Measurements from ENCODE around the gene LDB1. TPM values are rescaled to one million over a fixed set of nuclear protein-coding genes. Genes with fewer than 3 reads are reported as not detected.
A peak's percentile ranks its signal among the peaks of the same experiment; 100 is the strongest.

The LDB1 gene
- polyA plus RNA-seq, 4 donors = 11.9 to 47.5 (median 16.8) TPM

DNA sequence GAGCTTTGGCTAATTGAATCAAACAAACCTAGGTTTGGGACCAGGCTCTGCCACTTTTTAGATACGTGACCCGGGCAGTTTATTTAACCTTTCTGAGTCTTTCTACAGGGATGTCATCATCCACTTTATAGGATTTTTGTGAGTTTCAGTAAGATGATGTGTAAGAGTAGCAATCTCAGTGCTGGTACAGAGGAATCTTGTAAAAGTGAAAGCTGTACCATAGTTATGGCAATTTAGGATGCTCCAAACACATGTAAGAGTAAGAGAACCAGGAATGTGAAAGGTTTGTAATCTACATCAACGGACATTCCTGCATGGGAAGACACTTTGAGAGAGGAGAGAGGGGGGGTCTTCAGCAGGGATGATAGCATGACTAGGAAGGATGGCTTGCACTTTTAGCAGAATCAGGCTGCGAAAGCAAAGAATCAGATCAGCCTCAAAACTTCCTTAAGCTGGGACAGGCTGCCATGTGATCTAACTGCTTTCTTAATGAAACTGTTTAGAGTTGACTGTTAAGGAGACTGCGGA is 33.0 kb upstream of the LDB1 start:
- FAIRE-seq = no peak

DNA sequence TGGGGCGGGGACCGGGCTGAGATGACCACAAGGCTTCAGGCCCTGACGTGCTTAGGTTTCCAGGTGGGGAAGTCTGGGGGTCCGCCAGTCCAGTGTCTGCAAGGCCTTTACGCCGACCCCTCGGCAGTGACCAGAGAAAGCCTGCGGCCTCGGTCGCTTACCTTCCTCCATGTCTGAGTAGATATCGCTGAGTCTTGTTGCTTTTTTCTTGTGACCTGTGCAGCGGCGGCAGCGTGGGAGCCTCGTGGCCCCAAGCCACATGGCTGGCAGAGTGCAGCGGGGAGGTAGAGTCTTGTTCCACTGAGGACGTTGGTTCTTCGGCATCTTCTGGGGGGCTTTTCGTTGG is 32.4 kb upstream of the LDB1 start:
- Histone ChIP-seq H3K36me3 (ENCODE audit: control insufficient read depth in 3 of 3, insufficient read depth in 2 of 3, low read depth in 1 of 3, low read length in 3 of 3) (peaks cover 9 to 47% (median 9%) of the 10 kb centered on the region in 3 donors), H3K9me3 (ENCODE audit: control insufficient read depth in 2 of 2, insufficient read depth in 1 of 2, low read depth in 1 of 2, low read length in 1 of 2) (no peaks in the 10 kb centered on the region), H3K4me3 (ENCODE audit: low read depth in 1 of 3, low read length in 3 of 3) (peak overlapping the region; percentile 81 to 94 (median 89)), H3K4me1 (ENCODE audit: control insufficient read depth in 3 of 3, insufficient read depth in 2 of 3, low read depth in 1 of 3, low read length in 2 of 3) (peaks cover 0 to 20% (median 2%) of the 10 kb centered on the region in 3 donors), H3K27me3 (ENCODE audit: control insufficient read depth in 3 of 3, insufficient read depth in 3 of 3, low read length in 3 of 3) (no peaks in the 10 kb centered on the region), H3K27ac (ENCODE audit: low read depth in 1 of 3, low read length in 2 of 3) (peak overlapping the region; percentile 74 to 97 (median 88))
- 0% methylated on average over 19 of the region's 19 CpGs for WGBS, 3 donors
- DNase-seq = no peak
- no peak for FAIRE-seq

More for the DNA sequence above, 33.0 kb upstream of the LDB1 start:
- Histone ChIP-seq H3K27me3 (ENCODE audit: control insufficient read depth in 3 of 3, insufficient read depth in 3 of 3, low read length in 3 of 3) (no peaks in the 10 kb centered on the region), H3K36me3 (ENCODE audit: control insufficient read depth in 3 of 3, insufficient read depth in 2 of 3, low read depth in 1 of 3, low read length in 3 of 3) (peaks cover 12 to 50% (median 14%) of the 10 kb centered on the region in 3 donors), H3K4me1 (ENCODE audit: control insufficient read depth in 3 of 3, insufficient read depth in 2 of 3, low read depth in 1 of 3, low read length in 2 of 3) (peaks cover 0 to 20% (median 2%) of the 10 kb centered on the region in 3 donors), H3K27ac (ENCODE audit: low read depth in 1 of 3, low read length in 2 of 3) (peak overlapping the region in 2 of 3 donors; percentile 88 to 97), H3K9me3 (ENCODE audit: control insufficient read depth in 2 of 2, insufficient read depth in 1 of 2, low read depth in 1 of 2, low read length in 1 of 2) (no peaks in the 10 kb centered on the region), H3K4me3 (ENCODE audit: low read depth in 1 of 3, low read length in 3 of 3) (peak overlapping the region; percentile 81 to 94 (median 89))
- 25% methylated on average over 5 of the region's 5 CpGs for WGBS, 3 donors
- DNase-seq = peak; percentile 6 to 22

DNA sequence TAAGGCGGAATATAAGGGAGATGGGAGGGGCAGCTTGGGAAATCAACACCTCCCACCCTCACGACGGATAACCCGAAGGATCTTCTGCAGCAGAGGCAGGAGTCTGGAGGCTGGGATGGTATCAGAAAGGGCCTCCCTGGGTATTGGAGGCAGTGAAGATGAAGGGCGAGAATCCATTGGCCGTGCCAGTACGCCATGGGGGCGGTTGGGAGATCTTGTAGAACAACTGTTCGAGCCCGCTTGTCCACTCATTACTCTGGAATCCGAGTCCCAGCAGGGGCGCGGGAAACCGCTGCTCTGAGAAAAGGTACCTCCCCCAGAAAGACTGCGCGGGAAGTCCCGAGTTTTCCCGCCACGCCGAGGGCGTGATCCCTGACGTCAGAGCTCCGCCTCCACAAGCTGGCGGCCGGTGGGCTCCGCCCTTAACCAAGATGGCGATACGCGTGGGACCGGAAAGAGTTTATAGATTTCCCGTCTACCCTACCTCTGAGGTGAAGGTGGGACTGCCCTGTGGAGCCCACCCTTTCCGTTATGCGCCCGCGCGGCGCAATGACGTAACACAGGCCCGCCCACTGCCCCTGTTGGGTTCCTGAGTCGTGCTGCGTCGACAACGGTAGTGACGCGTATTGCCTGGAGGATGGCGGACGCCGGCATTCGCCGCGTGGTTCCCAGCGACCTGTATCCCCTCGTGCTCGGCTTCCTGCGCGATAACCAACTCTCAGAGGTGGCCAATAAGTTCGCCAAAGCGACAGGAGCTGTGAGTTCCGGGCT is 31.8 kb upstream of the LDB1 start, which contains the start of gene NOLC1:
NOLC1 (plus strand) TSS at position 616 of the 771 bp plus-strand sequence; CDS start at position 638, 22 bp downstream.
- 3 to 4% (median 4%) methylated on average over 59 of the region's 59 CpGs for WGBS, 3 donors
- H3K4me3 ChIP-seq (ENCODE audit: low read depth in 1 of 3, low read length in 3 of 3) = peak within 1 kb of the TSS; percentile 81 to 94 (median 89)
- FAIRE-seq (no peak), DNase-seq (peak; percentile 98 to 100)
- peak within 1 kb of the TSS; percentile 85 to 97 (median 88) for H3K27ac ChIP-seq (ENCODE audit: low read depth in 1 of 3, low read length in 2 of 3)
- peaks cover 0 to 20% (median 2%) of the 10 kb centered on the region in 3 donors for H3K4me1 ChIP-seq (ENCODE audit: control insufficient read depth in 3 of 3, insufficient read depth in 2 of 3, low read depth in 1 of 3, low read length in 2 of 3)
- no peaks in the 10 kb centered on the region for H3K9me3 ChIP-seq (ENCODE audit: control insufficient read depth in 2 of 2, insufficient read depth in 1 of 2, low read depth in 1 of 2, low read length in 1 of 2)
- no peaks in the 10 kb centered on the region for H3K27me3 ChIP-seq (ENCODE audit: control insufficient read depth in 3 of 3, insufficient read depth in 3 of 3, low read length in 3 of 3)
- H3K36me3 ChIP-seq (ENCODE audit: control insufficient read depth in 3 of 3, insufficient read depth in 2 of 3, low read depth in 1 of 3, low read length in 3 of 3) = peaks cover 4 to 48% (median 11%) of the 10 kb centered on the region in 3 donors

GRCh38 chr10:102150970-102151773 is 31.0 kb upstream of the LDB1 start:
- H3K36me3 ChIP-seq (ENCODE audit: control insufficient read depth in 3 of 3, insufficient read depth in 2 of 3, low read depth in 1 of 3, low read length in 3 of 3) = peaks cover 2 to 51% (median 11%) of the 10 kb centered on the region in 3 donors
- DNase-seq (peak in 1 of 2 donors; percentile 64), FAIRE-seq (no peak)
- peak overlapping the region; percentile 85 to 97 (median 88) for H3K27ac ChIP-seq (ENCODE audit: low read depth in 1 of 3, low read length in 2 of 3)
- peak overlapping the region in 2 of 3 donors; percentile 45 to 94 for H3K4me3 ChIP-seq (ENCODE audit: low read depth in 1 of 3, low read length in 3 of 3)
- 21 to 64% (median 33%) methylated on average over 3 of the region's 3 CpGs for WGBS, 3 donors
- H3K4me1 ChIP-seq (ENCODE audit: control insufficient read depth in 3 of 3, insufficient read depth in 2 of 3, low read depth in 1 of 3, low read length in 2 of 3) = peaks cover 0 to 20% (median 2%) of the 10 kb centered on the region in 3 donors
- H3K27me3 ChIP-seq (ENCODE audit: control insufficient read depth in 3 of 3, insufficient read depth in 3 of 3, low read length in 3 of 3) = no peaks in the 10 kb centered on the region
- H3K9me3 ChIP-seq (ENCODE audit: control insufficient read depth in 2 of 2, insufficient read depth in 1 of 2, low read depth in 1 of 2, low read length in 1 of 2) = no peaks in the 10 kb centered on the region

DNA sequence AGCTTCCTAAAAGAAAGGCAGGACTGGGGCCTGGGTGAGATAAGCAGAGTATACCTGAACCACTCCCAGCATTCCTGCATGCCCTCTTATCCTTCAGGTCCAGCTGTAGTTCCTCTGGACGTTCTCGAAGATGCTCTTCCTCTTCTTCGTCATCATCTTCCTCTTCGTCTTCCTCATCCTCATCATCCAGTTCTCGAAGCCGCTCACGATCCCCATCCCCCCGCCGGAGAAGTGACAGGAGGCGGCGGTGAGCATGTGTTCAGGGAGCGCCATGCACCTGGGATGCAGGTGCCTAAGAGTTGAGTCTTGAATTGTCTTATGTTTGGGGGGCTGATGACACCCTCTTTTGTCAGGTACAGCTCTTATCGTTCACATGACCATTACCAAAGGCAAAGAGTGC is 28.1 kb upstream of the LDB1 start:
- H3K9me3 ChIP-seq (ENCODE audit: control insufficient read depth in 2 of 2, insufficient read depth in 1 of 2, low read depth in 1 of 2, low read length in 1 of 2) = no peaks in the 10 kb centered on the region
- H3K4me3 ChIP-seq (ENCODE audit: low read depth in 1 of 3, low read length in 3 of 3) = no peak overlapping the region
- no peaks in the 10 kb centered on the region for H3K27me3 ChIP-seq (ENCODE audit: control insufficient read depth in 3 of 3, insufficient read depth in 3 of 3, low read length in 3 of 3)
- DNase-seq = no peak
- 94 to 97% (median 95%) methylated on average over 13 of the region's 13 CpGs for WGBS, 3 donors
- H3K27ac ChIP-seq (ENCODE audit: low read depth in 1 of 3, low read length in 2 of 3) = no peak overlapping the region
- FAIRE-seq = no peak
- peaks cover 7 to 51% (median 14%) of the 10 kb centered on the region in 3 donors for H3K36me3 ChIP-seq (ENCODE audit: control insufficient read depth in 3 of 3, insufficient read depth in 2 of 3, low read depth in 1 of 3, low read length in 3 of 3)
- H3K4me1 ChIP-seq (ENCODE audit: control insufficient read depth in 3 of 3, insufficient read depth in 2 of 3, low read depth in 1 of 3, low read length in 2 of 3) = peaks cover 0 to 18% (median under 1%) of the 10 kb centered on the region in 3 donors

- Histone ChIP-seq H3K27me3 (ENCODE audit: control insufficient read depth in 3 of 3, insufficient read depth in 3 of 3, low read length in 3 of 3) (no peaks in the 10 kb centered on the region), H3K36me3 (ENCODE audit: control insufficient read depth in 3 of 3, insufficient read depth in 2 of 3, low read depth in 1 of 3, low read length in 3 of 3) (peaks cover 7 to 58% (median 17%) of the 10 kb centered on the region in 3 donors), H3K4me1 (ENCODE audit: control insufficient read depth in 3 of 3, insufficient read depth in 2 of 3, low read depth in 1 of 3, low read length in 2 of 3) (peaks cover 0 to 13% (median 0%) of the 10 kb centered on the region in 3 donors), H3K9me3 (ENCODE audit: control insufficient read depth in 2 of 2, insufficient read depth in 1 of 2, low read depth in 1 of 2, low read length in 1 of 2) (no peaks in the 10 kb centered on the region), H3K4me3 (ENCODE audit: low read depth in 1 of 3, low read length in 3 of 3) (no peak overlapping the region), H3K27ac (ENCODE audit: low read depth in 1 of 3, low read length in 2 of 3) (no peak overlapping the region)
- no peak for FAIRE-seq
- 84 to 100% (median 98%) methylated on average over 1 of the region's 1 CpG for WGBS, 3 donors
- no peak for DNase-seq
Observed at GRCh38 chr10:102147561-102147960, 27.4 kb upstream of the LDB1 start.

- Histone ChIP-seq H3K9me3 (ENCODE audit: control insufficient read depth in 2 of 2, insufficient read depth in 1 of 2, low read depth in 1 of 2, low read length in 1 of 2) (no peaks in the 10 kb centered on the region), H3K36me3 (ENCODE audit: control insufficient read depth in 3 of 3, insufficient read depth in 2 of 3, low read depth in 1 of 3, low read length in 3 of 3) (peaks cover 7 to 61% (median 17%) of the 10 kb centered on the region in 3 donors), H3K4me3 (ENCODE audit: low read depth in 1 of 3, low read length in 3 of 3) (no peak overlapping the region), H3K4me1 (ENCODE audit: control insufficient read depth in 3 of 3, insufficient read depth in 2 of 3, low read depth in 1 of 3, low read length in 2 of 3) (peaks cover 0 to 13% (median 0%) of the 10 kb centered on the region in 3 donors), H3K27ac (ENCODE audit: low read depth in 1 of 3, low read length in 2 of 3) (no peak overlapping the region), H3K27me3 (ENCODE audit: control insufficient read depth in 3 of 3, insufficient read depth in 3 of 3, low read length in 3 of 3) (no peaks in the 10 kb centered on the region)
- no peak for FAIRE-seq
- 94 to 96% (median 96%) methylated on average over 15 to 17 of the region's 17 CpGs for WGBS, 3 donors
- DNase-seq = no peak
Observed at GRCh38 chr10:102146971-102147428, 26.8 kb upstream of the LDB1 start.

DNA sequence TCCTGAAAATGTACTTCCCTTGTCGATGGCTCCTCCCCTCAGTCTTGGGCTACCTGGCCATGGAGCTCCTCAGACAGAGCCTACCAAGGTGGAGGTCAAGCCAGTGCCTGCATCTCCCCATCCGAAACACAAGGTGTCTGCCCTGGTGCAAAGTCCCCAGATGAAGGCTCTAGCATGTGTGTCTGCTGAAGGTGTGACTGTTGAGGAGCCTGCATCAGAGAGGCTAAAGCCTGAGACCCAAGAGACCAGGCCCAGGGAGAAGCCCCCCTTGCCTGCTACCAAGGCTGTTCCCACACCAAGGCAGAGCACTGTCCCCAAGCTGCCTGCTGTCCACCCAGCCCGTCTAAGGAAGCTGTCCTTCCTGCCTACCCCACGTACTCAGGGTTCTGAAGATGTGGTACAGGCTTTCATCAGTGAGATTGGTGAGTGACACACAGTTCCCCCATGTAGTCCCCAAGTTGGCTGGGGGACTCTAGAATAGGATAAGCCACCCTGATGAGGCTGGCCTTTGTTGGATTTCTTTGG is 21.5 kb upstream of the LDB1 start:
- DNase-seq = no peak
- Histone ChIP-seq H3K36me3 (ENCODE audit: control insufficient read depth in 3 of 3, insufficient read depth in 2 of 3, low read depth in 1 of 3, low read length in 3 of 3) (peaks cover 11 to 79% (median 21%) of the 10 kb centered on the region in 3 donors), H3K9me3 (ENCODE audit: control insufficient read depth in 2 of 2, insufficient read depth in 1 of 2, low read depth in 1 of 2, low read length in 1 of 2) (no peaks in the 10 kb centered on the region), H3K4me1 (ENCODE audit: control insufficient read depth in 3 of 3, insufficient read depth in 2 of 3, low read depth in 1 of 3, low read length in 2 of 3) (peaks cover 0 to 3% (median 3%) of the 10 kb centered on the region in 3 donors), H3K27me3 (ENCODE audit: control insufficient read depth in 3 of 3, insufficient read depth in 3 of 3, low read length in 3 of 3) (no peaks in the 10 kb centered on the region), H3K27ac (ENCODE audit: low read depth in 1 of 3, low read length in 2 of 3) (no peak overlapping the region), H3K4me3 (ENCODE audit: low read depth in 1 of 3, low read length in 3 of 3) (no peak overlapping the region)
- WGBS, 3 donors = 84 to 91% (median 90%) methylated on average over 4 of the region's 4 CpGs
- FAIRE-seq = no peak

All from small intestine (tissue), 7 donors.